Endothelial cell of umbilical vein (primary cell): ENCODE measurements around the gene JAKMIP1. TPM values are rescaled to one million over a fixed set of nuclear protein-coding genes. Genes with fewer than 3 reads are reported as not detected.

Source experiments
- BruUV-seq: library from RNA; stranded (reverse); fragments of 400-500 nt; replicated peaks from 2 replicates; lab custom pipeline; 2021; lab: Mats Ljungman, UMichigan
- CTCF ChIA-PET: fragments of 300-600, 350-600 bp; sonication (Branson Sonifier 250); formaldehyde crosslinking; loops from one replicate; lab custom pipeline; 2021; ENCODE audit warnings: antibody characterized with exemption, inconsistent platforms; lab: Charles Lee
- POLR2A ChIA-PET: fragments of 300-600, 350-600 bp; sonication (Branson Sonifier 250); formaldehyde crosslinking; loops from one replicate; lab custom pipeline; 2021; ENCODE audit warnings: antibody characterized with exemption, inconsistent platforms; lab: Charles Lee
- DNase-seq: peaks from one replicate; pipeline ENCODE4 v3.0.0-alpha.2; 2011; ENCODE audit warnings: low read depth, low spot score
- FAIRE-seq: peaks from 2 replicates; lab custom pipeline; 2011; peaks lifted over from hg19 to GRCh38; lab: Jason Lieb, UNC
- H2AFZ ChIP-seq: 2 replicates; pipeline ENCODE4 v1.6.0; 2012; ENCODE audit warnings: low read depth, low read length, control low read depth, inconsistent platforms
- H3K27ac ChIP-seq: 2 replicates; pipeline ENCODE4 v1.5.1; 2011; ENCODE audit warnings: low read depth, mild to moderate bottlenecking, control low read depth, low read length, moderate library complexity; ENCODE audit not compliant: insufficient read depth
- H3K27me3 ChIP-seq, 2 experiments: 2 replicates each; pipeline versions ENCODE4 v1.6.0 to v1.6.1; 2011; ENCODE audit warnings: low read length in 2 of 2, mixed read lengths in 1 of 2; ENCODE audit not compliant: control insufficient read depth in 2 of 2, insufficient read depth in 2 of 2
- H3K36me3 ChIP-seq, 2 experiments: 2 replicates in 1 of 2; 3 replicates in 1 of 2; pipeline ENCODE4 v1.5.1; 2011; ENCODE audit warnings: low read length in 2 of 2, mild to moderate bottlenecking in 1 of 2, moderate library complexity in 1 of 2; ENCODE audit not compliant: control insufficient read depth in 2 of 2, insufficient read depth in 2 of 2; ENCODE audit errors: extremely low read depth in 1 of 2
- H3K4me1 ChIP-seq: 3 replicates; pipeline ENCODE4 v1.5.1; 2011; ENCODE audit warnings: mild to moderate bottlenecking, low read length; ENCODE audit not compliant: control insufficient read depth, insufficient read depth; ENCODE audit errors: extremely low read depth
- H3K4me2 ChIP-seq: 2 replicates; pipeline ENCODE4 v1.6.1; 2011; ENCODE audit warnings: low read length, control low read depth, mixed read lengths; ENCODE audit not compliant: insufficient read depth
- H3K4me3 ChIP-seq, 3 experiments: fragments of 200-600 bp in 1 of 3; sonication (generic), shearing (Covaris generic) in 1 of 3; replicated peaks in 1 of 3; 2 replicates each; pipeline ENCODE4 v1.5.1; 2011 to 2016; ENCODE audit warnings: control low read depth in 3 of 3, low read length in 3 of 3, mild to moderate bottlenecking in 2 of 3, inconsistent platforms in 1 of 3, low read depth in 1 of 3, moderate library complexity in 1 of 3; ENCODE audit not compliant: insufficient read depth in 1 of 3
- H3K79me2 ChIP-seq: 2 replicates; pipeline ENCODE4 v1.6.0; 2012; ENCODE audit warnings: low read length, inconsistent platforms; ENCODE audit not compliant: control insufficient read depth, insufficient read depth
- H3K9ac ChIP-seq: replicated peaks from 2 replicates; pipeline ENCODE3; 2011; ENCODE audit warnings: low read length, control low read depth; ENCODE audit not compliant: insufficient read depth; ENCODE audit errors: extremely low read depth
- H3K9me1 ChIP-seq: replicated peaks from 3 replicates; pipeline ENCODE4 v1.6.0; 2011; ENCODE audit warnings: mild to moderate bottlenecking, low read length; ENCODE audit not compliant: control insufficient read depth, insufficient read depth; ENCODE audit errors: extremely low read depth
- H3K9me3 ChIP-seq: replicated peaks from 2 replicates; pipeline ENCODE4 v1.5.1; 2012; ENCODE audit warnings: low read length, inconsistent platforms; ENCODE audit not compliant: control insufficient read depth, insufficient read depth
- H4K20me1 ChIP-seq: replicated peaks from 2 replicates; pipeline ENCODE3; 2011; ENCODE audit warnings: mild to moderate bottlenecking, low read length; ENCODE audit not compliant: control insufficient read depth, insufficient read depth; ENCODE audit errors: extremely low read depth
- EZH2 ChIP-seq: IDR thresholded peaks from 2 replicates; pipeline ENCODE4 v1.6.1; 2012; ENCODE audit warnings: borderline replicate concordance, low read depth, mild to moderate bottlenecking, moderate library complexity, low read length, inconsistent platforms; ENCODE audit not compliant: severe bottlenecking
- FOS ChIP-seq: IDR thresholded peaks from 2 replicates; pipeline ENCODE4 v1.6.1; 2011; ENCODE audit warnings: mild to moderate bottlenecking, low read length, moderate library complexity, borderline replicate concordance; ENCODE audit not compliant: insufficient read depth
- GATA2 ChIP-seq: IDR thresholded peaks from 2 replicates; pipeline ENCODE4 v1.7.0; 2011; ENCODE audit warnings: low read depth, mild to moderate bottlenecking, moderate library complexity, mixed read lengths, low read length; ENCODE audit not compliant: insufficient read length, insufficient read depth
- MYC ChIP-seq: IDR thresholded peaks from one replicate; pipeline ENCODE4 v1.6.1; 2011; ENCODE audit warnings: mild to moderate bottlenecking, low read depth, low read length
- POLR2A ChIP-seq: IDR thresholded peaks from 2 replicates; pipeline ENCODE4 v1.6.1; 2012; ENCODE audit warnings: low read depth, mild to moderate bottlenecking, control low read depth, low read length
- dilution Hi-C: fragments of 300-500 bp; cut with MboI; formaldehyde crosslinking; loops from one replicate; pipeline ENCODE4 v1.15.0; 2019; ENCODE audit warnings: low sequenced_read_pairs; ENCODE audit not compliant: extremely low pct_ligation_motif_present
- intact Hi-C: fragments of 100-400 bp; cut with micrococcal nuclease; formaldehyde crosslinking; loops from one replicate; pipeline ENCODE4 v1.10.0; 2022
- polyA plus RNA-seq, 4 experiments: library from polyadenylated mRNA; depleted of rRNA in 3 of 4; stranded (reverse) in 3 of 4; unstranded in 1 of 4; fragments of >200 nt; gene quantifications; 2 replicates each; pipeline versions ENCODE4 v1.2.1 to v1.2.3, GENCODE V29; 2011 to 2012; ENCODE audit warnings: missing spikeins in 1 of 4
- total RNA-seq: library from RNA; stranded (reverse); gene quantifications from 2 replicates; pipeline ENCODE4 v1.2.3, GENCODE V29; 2021
- TF ChIP-seq, protein P1 (sequence below): IDR thresholded peaks from 2 replicates; pipeline ENCODE4 v1.6.1; 2011; ENCODE audit not compliant: insufficient read depth, insufficient read length
- TF ChIP-seq, protein P2 (sequence below), 2 donors: IDR thresholded peaks; 1 replicate in 1 of 2; 2 replicates in 1 of 2; pipeline ENCODE4 v1.5.1; 2011; ENCODE audit warnings: low read length in 2 of 2, mild to moderate bottlenecking in 2 of 2, moderate library complexity in 2 of 2, control low read depth in 1 of 2, inconsistent platforms in 1 of 2, low read depth in 1 of 2; ENCODE audit not compliant: insufficient read depth in 1 of 2; ENCODE audit errors: extremely low read depth in 1 of 2

Gene JAKMIP1
- total and polyA plus RNA-seq, 2 donors (not counting 3 experiments of a cell fraction or from before 2014, with no cell fraction given), result not detected

DNA sequence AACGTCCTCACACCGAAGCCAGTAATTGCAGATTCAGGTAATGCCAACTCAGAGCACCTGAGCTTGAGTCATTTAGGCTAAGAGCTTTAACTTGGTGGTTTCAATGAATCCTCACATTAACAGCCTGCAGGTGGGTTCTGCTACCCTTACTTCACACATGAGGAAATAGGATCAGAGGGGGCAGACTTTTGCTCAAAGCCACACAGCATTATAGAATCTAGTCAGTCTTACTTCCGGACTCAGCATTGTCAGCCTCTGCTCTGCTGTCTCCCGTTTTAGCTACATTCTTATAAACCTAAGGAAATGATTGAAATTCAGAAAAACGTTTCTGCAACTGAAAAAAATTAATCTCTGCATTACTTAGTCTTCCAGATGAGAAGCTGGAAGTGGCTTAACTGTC lies 188.1 kb downstream of the JAKMIP1 start:
- no TSS peak for BruUV-seq
- no peaks in the 10 kb centered on the region for H4K20me1 ChIP-seq
- dilution Hi-C loops, result no loop called here
- no peaks in the 10 kb centered on the region for H3K4me1 ChIP-seq
- ChIA-PET CTCF (interaction anchor here (0.6 to 1.4 kb wide), 2 partner anchors 9 to 239 kb away, joined by 3 read pairs; no protein-coding TSS in a partner anchor), POLR2A (no interaction called here)
- H3K27ac ChIP-seq, result no peak overlapping the region
- no peaks in the 10 kb centered on the region for H3K9me3 ChIP-seq
- no peaks in the 10 kb centered on the region for H3K79me2 ChIP-seq
- H2AFZ ChIP-seq, result no peak overlapping the region
- intact Hi-C loops, result no loop called here
- no peaks in the 10 kb centered on the region for H3K27me3 ChIP-seq
- no peak overlapping the region for H3K4me2 ChIP-seq
- no peak overlapping the region for H3K9ac ChIP-seq
- no peak for TF ChIP-seq FOS
- TF ChIP-seq, protein P1, sequence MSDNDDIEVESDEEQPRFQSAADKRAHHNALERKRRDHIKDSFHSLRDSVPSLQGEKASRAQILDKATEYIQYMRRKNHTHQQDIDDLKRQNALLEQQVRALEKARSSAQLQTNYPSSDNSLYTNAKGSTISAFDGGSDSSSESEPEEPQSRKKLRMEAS, result no peak
- no peak for TF ChIP-seq EZH2
- TF ChIP-seq GATA2, result no peak
- no peak for TF ChIP-seq MYC
- TF ChIP-seq, protein P2, sequence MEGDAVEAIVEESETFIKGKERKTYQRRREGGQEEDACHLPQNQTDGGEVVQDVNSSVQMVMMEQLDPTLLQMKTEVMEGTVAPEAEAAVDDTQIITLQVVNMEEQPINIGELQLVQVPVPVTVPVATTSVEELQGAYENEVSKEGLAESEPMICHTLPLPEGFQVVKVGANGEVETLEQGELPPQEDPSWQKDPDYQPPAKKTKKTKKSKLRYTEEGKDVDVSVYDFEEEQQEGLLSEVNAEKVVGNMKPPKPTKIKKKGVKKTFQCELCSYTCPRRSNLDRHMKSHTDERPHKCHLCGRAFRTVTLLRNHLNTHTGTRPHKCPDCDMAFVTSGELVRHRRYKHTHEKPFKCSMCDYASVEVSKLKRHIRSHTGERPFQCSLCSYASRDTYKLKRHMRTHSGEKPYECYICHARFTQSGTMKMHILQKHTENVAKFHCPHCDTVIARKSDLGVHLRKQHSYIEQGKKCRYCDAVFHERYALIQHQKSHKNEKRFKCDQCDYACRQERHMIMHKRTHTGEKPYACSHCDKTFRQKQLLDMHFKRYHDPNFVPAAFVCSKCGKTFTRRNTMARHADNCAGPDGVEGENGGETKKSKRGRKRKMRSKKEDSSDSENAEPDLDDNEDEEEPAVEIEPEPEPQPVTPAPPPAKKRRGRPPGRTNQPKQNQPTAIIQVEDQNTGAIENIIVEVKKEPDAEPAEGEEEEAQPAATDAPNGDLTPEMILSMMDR (IDR thresholded peaks at IDR 0.05; ENCODE audit: extremely low read depth in 1 of 2, insufficient read depth in 1 of 2, low read depth in 1 of 2, low read length in 2 of 2), result no peak
- TF ChIP-seq POLR2A, result no peak
- no peak for FAIRE-seq
- DNase-seq, result no peak
- no peaks in the 10 kb centered on the region for H3K36me3 ChIP-seq
- H3K9me1 ChIP-seq, result no peaks in the 10 kb centered on the region
- no peak overlapping the region for H3K4me3 ChIP-seq
